ENCODE measurements around the gene SMAD4. TPM values are rescaled to one million over a fixed set of nuclear protein-coding genes. Genes with fewer than 3 reads are reported as not detected.

Gene SMAD4
- total RNA-seq, 2 donors from 2014 or later: 66.7 to 78.6 TPM

GRCh38 chr18:51032193-51032592 is 2.2 kb downstream of the SMAD4 start:
- Mint-ChIP-seq H3K27me3 (no peaks in the 10 kb centered on the region), H3K4me1 (peaks cover 53% of the 10 kb centered on the region), H3K4me3 (peak overlapping the region; percentile 70), H3K27ac (no peak overlapping the region), H3K36me3 (ENCODE audit: low read depth) (peaks cover 3% of the 10 kb centered on the region)
- H3K9me3 ChIP-seq (ENCODE audit: control insufficient read depth, low read length, poor library complexity, severe bottlenecking): no peaks in the 10 kb centered on the region
- DNase-seq: no peak
- ATAC-seq: no peak

- Mint-ChIP-seq H3K27me3 (no peaks in the 10 kb centered on the region), H3K36me3 (ENCODE audit: low read depth) (no peaks in the 10 kb centered on the region), H3K27ac (peak overlapping the region; percentile 61), H3K4me1 (peaks cover 52% of the 10 kb centered on the region), H3K4me3 (no peak overlapping the region)
- ATAC-seq (no peak), DNase-seq (no peak)
- H3K9me3 ChIP-seq (ENCODE audit: control insufficient read depth, low read length, poor library complexity, severe bottlenecking): no peaks in the 10 kb centered on the region
These were observed 7.2 kb downstream of the SMAD4 start for GRCh38 chr18:51037230-51037629.

- DNase-seq (no peak), ATAC-seq (no peak)
- Mint-ChIP-seq H3K27ac (peak overlapping the region; percentile 61), H3K4me1 (peaks cover 56% of the 10 kb centered on the region), H3K4me3 (peak overlapping the region; percentile 7), H3K36me3 (ENCODE audit: low read depth) (no peaks in the 10 kb centered on the region), H3K27me3 (no peaks in the 10 kb centered on the region)
- H3K9me3 ChIP-seq (ENCODE audit: control insufficient read depth, low read length, poor library complexity, severe bottlenecking): no peaks in the 10 kb centered on the region
These were observed 8.1 kb downstream of the SMAD4 start for GRCh38 chr18:51038110-51038509.

- Mint-ChIP-seq H3K27ac (peak overlapping the region; percentile 43), H3K4me3 (peak overlapping the region; percentile 64), H3K4me1 (peaks cover 58% of the 10 kb centered on the region), H3K27me3 (no peaks in the 10 kb centered on the region), H3K36me3 (ENCODE audit: low read depth) (no peaks in the 10 kb centered on the region)
- DNase-seq (no peak), ATAC-seq (peak; percentile 52)
- H3K9me3 ChIP-seq (ENCODE audit: control insufficient read depth, low read length, poor library complexity, severe bottlenecking): no peaks in the 10 kb centered on the region
These were observed 9.4 kb downstream of the SMAD4 start for GRCh38 chr18:51039138-51040112.

- Mint-ChIP-seq H3K4me3 (peak overlapping the region; percentile 19), H3K4me1 (peaks cover 57% of the 10 kb centered on the region)
- no peak for DNase-seq
These were observed 11.8 kb downstream of the SMAD4 start for GRCh38 chr18:51041677-51042352.

GRCh38 chr18:51044928-51045585 is 15.0 kb downstream of the SMAD4 start:
- DNase-seq: no peak
- Mint-ChIP-seq H3K27me3 (no peaks in the 10 kb centered on the region), H3K4me3 (peak overlapping the region; percentile 72), H3K36me3 (ENCODE audit: low read depth) (no peaks in the 10 kb centered on the region), H3K4me1 (peaks cover 41% of the 10 kb centered on the region), H3K27ac (peak overlapping the region; percentile 92)
- H3K9me3 ChIP-seq (ENCODE audit: control insufficient read depth, low read length, poor library complexity, severe bottlenecking): no peaks in the 10 kb centered on the region
- ATAC-seq: peak; percentile 25

More at GRCh38 chr18:51041677-51042352, 11.8 kb downstream of the SMAD4 start:
- Mint-ChIP-seq H3K36me3 (ENCODE audit: low read depth) (no peaks in the 10 kb centered on the region), H3K27ac (no peak overlapping the region), H3K27me3 (no peaks in the 10 kb centered on the region)
- no peak for ATAC-seq
- no peaks in the 10 kb centered on the region for H3K9me3 ChIP-seq (ENCODE audit: control insufficient read depth, low read length, poor library complexity, severe bottlenecking)

GRCh38 chr18:51048190-51048589 is 18.2 kb downstream of the SMAD4 start:
- peak overlapping the region; percentile 49 for H3K27ac Mint-ChIP-seq
- H3K4me3 Mint-ChIP-seq: no peak overlapping the region
- H3K4me1 Mint-ChIP-seq: peaks cover 27% of the 10 kb centered on the region

GRCh38 chr18:51049137-51049536 is 19.1 kb downstream of the SMAD4 start:
- H3K4me1 Mint-ChIP-seq: peaks cover 30% of the 10 kb centered on the region
- H3K4me3 Mint-ChIP-seq: no peak overlapping the region
- H3K9me3 ChIP-seq (ENCODE audit: control insufficient read depth, low read length, poor library complexity, severe bottlenecking): no peaks in the 10 kb centered on the region
- ATAC-seq (no peak), DNase-seq (no peak)
- no peaks in the 10 kb centered on the region for H3K27me3 Mint-ChIP-seq
- peak overlapping the region; percentile 45 for H3K27ac Mint-ChIP-seq
- no peaks in the 10 kb centered on the region for H3K36me3 Mint-ChIP-seq (ENCODE audit: low read depth)

More at GRCh38 chr18:51048190-51048589, 18.2 kb downstream of the SMAD4 start:
- ATAC-seq: no peak
- no peaks in the 10 kb centered on the region for H3K9me3 ChIP-seq (ENCODE audit: control insufficient read depth, low read length, poor library complexity, severe bottlenecking)
- Mint-ChIP-seq H3K36me3 (ENCODE audit: low read depth) (no peaks in the 10 kb centered on the region), H3K27me3 (no peaks in the 10 kb centered on the region)
- DNase-seq: no peak

GRCh38 chr18:51051105-51051712 is 21.2 kb downstream of the SMAD4 start:
- peak; percentile 94 for ATAC-seq
- DNase-seq: no peak
- H3K9me3 ChIP-seq (ENCODE audit: control insufficient read depth, low read length, poor library complexity, severe bottlenecking): no peaks in the 10 kb centered on the region
- H3K27me3 Mint-ChIP-seq: no peaks in the 10 kb centered on the region
- no peaks in the 10 kb centered on the region for H3K36me3 Mint-ChIP-seq (ENCODE audit: low read depth)
- peaks cover 19% of the 10 kb centered on the region for H3K4me1 Mint-ChIP-seq
- H3K4me3 Mint-ChIP-seq: peak overlapping the region; percentile 25
- peak overlapping the region; percentile 53 for H3K27ac Mint-ChIP-seq

- H3K27ac Mint-ChIP-seq: peak overlapping the region; percentile 82
- ATAC-seq (peak; percentile 63), DNase-seq (no peak)
- peaks cover 2% of the 10 kb centered on the region for H3K36me3 Mint-ChIP-seq (ENCODE audit: low read depth)
- no peaks in the 10 kb centered on the region for H3K27me3 Mint-ChIP-seq
- H3K4me3 Mint-ChIP-seq: peak overlapping the region; percentile 71
- H3K9me3 ChIP-seq (ENCODE audit: control insufficient read depth, low read length, poor library complexity, severe bottlenecking): no peaks in the 10 kb centered on the region
- H3K4me1 Mint-ChIP-seq: peaks cover 25% of the 10 kb centered on the region
These were observed 23.8 kb downstream of the SMAD4 start for GRCh38 chr18:51053814-51054213.

GRCh38 chr18:51054764-51055163 is 24.8 kb downstream of the SMAD4 start:
- ATAC-seq: no peak
- no peak for DNase-seq
- no peak overlapping the region for H3K27ac Mint-ChIP-seq
- no peaks in the 10 kb centered on the region for H3K9me3 ChIP-seq (ENCODE audit: control insufficient read depth, low read length, poor library complexity, severe bottlenecking)
- peaks cover 25% of the 10 kb centered on the region for H3K4me1 Mint-ChIP-seq
- H3K27me3 Mint-ChIP-seq: no peaks in the 10 kb centered on the region
- H3K36me3 Mint-ChIP-seq (ENCODE audit: low read depth): peaks cover 2% of the 10 kb centered on the region
- H3K4me3 Mint-ChIP-seq: no peak overlapping the region

GRCh38 chr18:51059969-51060368 is 30.0 kb downstream of the SMAD4 start:
- no peak overlapping the region for H3K4me3 Mint-ChIP-seq
- peaks cover 7% of the 10 kb centered on the region for H3K36me3 Mint-ChIP-seq (ENCODE audit: low read depth)
- no peak overlapping the region for H3K27ac Mint-ChIP-seq

More at GRCh38 chr18:51059969-51060368, 30.0 kb downstream of the SMAD4 start:
- Mint-ChIP-seq H3K4me1 (peaks cover 14% of the 10 kb centered on the region), H3K27me3 (no peaks in the 10 kb centered on the region)
- no peaks in the 10 kb centered on the region for H3K9me3 ChIP-seq (ENCODE audit: control insufficient read depth, low read length, poor library complexity, severe bottlenecking)
- ATAC-seq (no peak), DNase-seq (no peak)
